VCaP (cell line): Measurements from ENCODE around the gene EIF5A.

ENCODE experiments used
- H3K27ac ChIP-seq: fragments of 450-650 bp; 2 replicates; pipeline ENCODE4 v1.5.1; 2017
- CTCF ChIP-seq: fragments of 450-650 bp; conservative IDR thresholded peaks from 2 replicates; pipeline ENCODE4 v1.5.1; 2017; ENCODE audit warnings: mild to moderate bottlenecking, moderate library complexity

Gene EIF5A

GRCh38 chr17:7324438-7324779 is 17.0 kb downstream of the EIF5A start:
- TF ChIP-seq CTCF, result peak; percentile 12; the same call in 1 of the 2 replicates
- H3K27ac ChIP-seq, result no peak overlapping the region

GRCh38 chr17:7325031-7325528 is 17.7 kb downstream of the EIF5A start:
- H3K27ac ChIP-seq, result no peak overlapping the region
- TF ChIP-seq CTCF, result no peak

GRCh38 chr17:7326186-7326585 is 18.8 kb downstream of the EIF5A start:
- TF ChIP-seq CTCF, result no peak

GRCh38 chr17:7327056-7327455 is 19.6 kb downstream of the EIF5A start:
- H3K27ac ChIP-seq, result no peak overlapping the region
- no peak for TF ChIP-seq CTCF

More at GRCh38 chr17:7326186-7326585, 18.8 kb downstream of the EIF5A start:
- H3K27ac ChIP-seq, result no peak overlapping the region

- no peak for TF ChIP-seq CTCF
- no peak overlapping the region for H3K27ac ChIP-seq
Measured at GRCh38 chr17:7327501-7327900, 20.1 kb downstream of the EIF5A start.

- TF ChIP-seq CTCF, result no peak
- H3K27ac ChIP-seq, result peak overlapping the region; percentile 74; the same call in 1 of the 2 replicates
Measured at GRCh38 chr17:7328009-7328408, 20.6 kb downstream of the EIF5A start.

- peak within 1 kb of the TSS; percentile 74 for H3K27ac ChIP-seq
- TF ChIP-seq CTCF, result no peak
Measured at GRCh38 chr17:7328840-7329373, 21.5 kb downstream of the EIF5A start, which contains the start of gene NEURL4. NEURL4 (minus strand) TSS chr17:7329335; CDS start chr17:7329312, 23 bp downstream.
